ENCODE measurements around the gene NCAPD3.

Gene NCAPD3

GRCh38 chr11:134253188-134253993, 29.6 kb upstream of the NCAPD3 start, which contains the start of the genes ACAD8 and THYN1:
Gene ACAD8, plus strand, starts transcription at chr11:134253568. Its CDS starts 33 bp downstream, at chr11:134253601.
Gene THYN1, minus strand, starts transcription at chr11:134253352. Its CDS starts 470 bp downstream, at chr11:134252882.
- peak; percentile 98 for DNase-seq (ENCODE audit: low spot score)

DNA sequence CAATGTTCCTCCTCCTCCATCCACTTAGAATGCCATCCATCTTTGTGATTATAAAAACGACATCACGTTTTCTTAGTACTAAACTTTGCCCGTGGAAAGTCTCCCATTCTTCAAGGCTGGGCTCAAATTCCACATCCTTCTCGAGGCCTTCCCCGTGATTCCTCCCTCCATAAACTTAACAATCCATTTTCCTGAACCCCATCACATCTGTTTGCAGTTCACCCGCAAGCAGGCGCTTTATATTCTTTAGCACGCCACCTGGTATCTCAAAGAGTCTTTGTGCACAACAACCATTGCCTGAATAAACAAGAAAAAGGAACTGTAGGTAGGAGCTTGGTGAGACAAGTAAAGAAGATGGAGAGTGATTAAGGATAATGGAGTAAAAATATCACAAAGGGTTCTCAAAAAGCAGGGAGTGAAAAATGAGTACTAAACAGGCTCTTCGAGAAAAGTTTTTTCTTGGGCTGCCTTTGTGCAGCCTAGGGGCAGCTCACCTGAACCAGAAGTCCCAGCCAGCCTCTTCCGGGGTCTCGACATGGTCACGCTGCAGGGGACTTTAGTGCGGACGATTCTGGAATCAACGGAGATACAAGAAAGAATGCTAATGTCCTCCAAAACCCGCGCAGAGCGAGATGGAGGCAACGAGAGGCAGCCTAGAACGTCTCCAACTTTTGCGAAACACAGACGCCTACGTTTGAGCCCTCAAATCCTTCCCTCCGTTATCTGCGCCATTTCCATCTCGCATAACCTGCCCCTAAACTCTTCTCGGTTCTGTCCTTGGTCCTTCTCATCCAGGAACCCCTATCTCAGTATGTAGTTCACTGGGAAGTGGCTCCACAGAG, 28.8 kb upstream of the NCAPD3 start:
- DNase-seq (ENCODE audit: low spot score): peak; percentile 56

GRCh38 chr11:134250675-134251074, 26.9 kb upstream of the NCAPD3 start:
- DNase-seq (ENCODE audit: low spot score): no peak

DNA sequence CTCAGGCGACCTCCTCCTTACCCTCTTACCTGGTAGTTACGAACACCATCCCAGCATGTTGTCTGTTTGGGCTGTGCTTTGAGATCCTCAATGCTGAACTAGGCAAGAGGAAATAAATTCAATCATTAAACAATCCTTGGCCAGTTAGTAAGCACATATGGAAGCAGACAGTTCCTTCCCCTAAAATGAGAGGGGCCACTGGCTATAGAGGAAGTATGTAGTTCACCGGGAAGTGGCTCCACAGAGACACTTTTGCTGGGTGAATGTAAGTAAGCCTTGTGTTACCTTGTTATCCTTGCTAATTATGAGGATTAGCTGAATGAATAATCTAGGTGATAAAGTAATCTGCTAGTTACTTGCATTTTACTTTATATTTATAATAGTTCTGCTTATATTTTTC, 26.5 kb upstream of the NCAPD3 start:
- no peak for DNase-seq (ENCODE audit: low spot score)

DNA sequence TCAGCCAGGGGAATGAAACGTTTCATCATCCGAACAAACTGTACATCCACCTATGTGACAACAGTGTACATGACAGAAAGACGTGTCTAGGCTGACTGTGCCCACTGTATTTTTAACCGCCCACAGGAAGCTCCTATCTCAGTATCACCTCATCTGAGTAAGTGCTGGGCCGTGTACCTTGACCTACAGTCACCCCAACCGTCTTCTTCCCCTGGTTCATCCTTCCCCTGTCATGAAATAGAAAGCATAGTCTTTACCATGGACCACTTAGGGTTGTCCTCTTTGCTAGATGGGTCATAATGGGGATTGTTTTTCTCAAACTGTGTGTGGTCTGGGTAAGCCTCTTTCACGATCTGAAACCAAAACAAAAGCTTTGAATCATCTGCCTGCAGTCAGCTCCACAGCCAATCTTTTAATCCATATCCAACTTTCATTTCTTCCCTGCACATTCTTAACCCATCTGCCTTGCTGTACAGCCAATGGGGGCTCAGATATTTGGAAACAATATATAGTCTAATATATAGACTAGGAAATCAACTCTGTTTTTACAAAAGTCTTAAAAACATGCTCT, 25.2 kb upstream of the NCAPD3 start:
- DNase-seq (ENCODE audit: low spot score): peak; percentile 41

DNA sequence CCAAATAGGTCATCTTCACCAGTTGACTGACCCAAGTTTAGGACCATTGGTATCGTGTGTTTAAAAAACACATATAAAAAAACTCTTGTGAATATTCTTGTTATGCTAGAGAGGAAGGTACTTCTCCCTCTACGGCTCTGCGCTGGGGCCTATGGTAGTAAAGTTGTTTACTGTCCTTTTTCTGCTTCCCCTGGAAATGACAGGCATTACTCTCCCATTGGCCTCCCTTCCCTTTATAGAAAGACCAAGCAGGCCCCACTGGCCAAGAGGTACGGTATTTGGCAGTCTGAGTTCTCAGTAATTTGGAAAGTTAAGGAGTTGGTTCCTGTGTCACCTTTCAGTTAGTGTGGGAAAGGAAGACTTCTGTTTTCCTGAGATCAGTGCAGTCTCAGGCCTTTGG, 22.9 kb upstream of the NCAPD3 start:
- DNase-seq (ENCODE audit: low spot score): no peak

- DNase-seq (ENCODE audit: low spot score): no peak
Measured at GRCh38 chr11:134246100-134246499, 22.3 kb upstream of the NCAPD3 start.

- no peak for DNase-seq (ENCODE audit: low spot score)
Measured at GRCh38 chr11:134245434-134245833, 21.7 kb upstream of the NCAPD3 start.

DNA sequence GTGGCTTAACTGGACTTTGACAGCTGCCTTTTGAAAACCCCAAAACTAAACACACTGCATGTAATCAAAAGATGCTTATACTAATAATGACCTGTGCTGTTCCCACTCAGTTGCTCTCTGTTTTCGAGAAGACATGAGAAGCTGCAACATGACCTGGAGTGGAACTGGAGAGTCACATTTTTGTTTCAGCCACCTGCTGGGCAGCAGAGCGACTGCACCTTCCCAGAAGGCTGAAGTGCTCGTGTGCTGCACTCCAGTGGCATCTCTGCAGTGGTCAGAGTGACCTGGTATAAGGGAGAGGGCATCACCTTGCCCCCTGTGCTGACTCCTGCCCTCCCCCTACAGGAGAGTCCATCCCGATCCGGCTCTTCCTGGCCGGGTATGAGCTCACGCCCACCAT, 20.8 kb upstream of the NCAPD3 start:
- DNase-seq (ENCODE audit: low spot score): peak; percentile 41

- no peak for DNase-seq (ENCODE audit: low spot score)
Measured at GRCh38 chr11:134243913-134244312, 20.1 kb upstream of the NCAPD3 start.

DNA sequence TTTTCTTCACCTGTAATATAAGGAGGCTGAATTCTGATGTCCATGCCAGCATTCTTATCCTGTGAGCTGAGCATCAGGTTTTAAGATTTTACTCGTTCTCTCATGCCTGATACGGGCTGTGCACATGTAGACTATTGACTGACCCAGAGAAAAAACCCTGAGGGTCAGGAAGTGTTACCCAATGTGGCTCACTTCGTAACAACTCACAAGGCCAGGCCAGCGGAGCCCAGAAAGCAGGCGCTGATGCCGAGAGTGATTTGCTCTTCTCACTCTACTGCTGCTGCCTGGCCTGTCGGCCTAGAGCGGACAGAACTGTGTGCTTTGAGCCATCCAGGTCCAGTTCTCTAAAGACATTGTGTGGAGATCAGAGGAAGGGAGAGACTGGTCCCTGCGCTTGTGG, 18.6 kb upstream of the NCAPD3 start:
- no peak for DNase-seq (ENCODE audit: low spot score)

DNA sequence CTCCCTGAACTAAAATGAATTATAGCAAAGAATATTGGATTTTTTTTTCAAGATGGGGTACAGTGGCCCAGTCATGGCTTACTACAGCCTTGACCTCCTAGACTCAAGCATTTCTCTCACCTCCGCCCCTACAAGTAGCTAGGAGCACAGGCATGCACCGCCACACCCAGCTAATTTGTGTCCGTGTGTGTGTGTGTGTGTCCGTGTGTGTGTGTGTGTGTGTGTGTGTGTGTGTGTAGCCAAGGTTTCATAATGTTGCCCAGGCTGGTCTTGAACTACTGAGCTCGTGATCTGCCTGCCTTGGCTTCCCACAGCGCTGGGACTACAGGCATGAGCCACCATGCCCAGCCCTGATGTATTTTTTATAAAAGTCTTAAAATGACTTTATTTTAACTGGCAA, 16.8 kb upstream of the NCAPD3 start:
- DNase-seq (ENCODE audit: low spot score): no peak

GRCh38 chr11:134238956-134239355, 15.2 kb upstream of the NCAPD3 start:
- no peak for DNase-seq (ENCODE audit: low spot score)

GRCh38 chr11:134237557-134237922, 13.8 kb upstream of the NCAPD3 start:
- no peak for DNase-seq (ENCODE audit: low spot score)

- no peak for DNase-seq (ENCODE audit: low spot score)
Measured at GRCh38 chr11:134236834-134237556, 13.2 kb upstream of the NCAPD3 start.

- DNase-seq (ENCODE audit: low spot score): no peak
Measured at GRCh38 chr11:134235399-134235798, 11.6 kb upstream of the NCAPD3 start.

DNA sequence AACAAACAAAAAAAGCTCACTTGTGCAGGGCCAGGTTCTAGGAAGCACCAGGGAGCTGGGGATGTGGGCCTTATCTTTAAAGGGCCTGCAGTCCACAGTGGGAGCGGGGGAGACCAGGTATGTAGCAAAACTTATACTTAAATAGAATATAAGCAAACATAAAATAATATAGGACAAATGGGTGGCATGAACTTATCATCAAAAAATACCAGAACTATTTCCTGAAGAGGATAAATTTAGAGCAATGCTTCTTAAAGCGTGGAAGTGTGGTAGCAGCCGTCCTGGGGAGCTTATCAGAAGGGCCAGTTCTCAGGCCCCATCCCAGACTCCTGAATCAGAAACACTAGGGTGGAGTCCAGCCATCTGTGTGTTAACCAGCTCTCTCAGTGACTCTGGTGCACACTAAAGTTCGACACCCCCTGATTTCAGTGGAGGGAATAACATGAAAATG, 10.0 kb upstream of the NCAPD3 start:
- DNase-seq (ENCODE audit: low spot score): no peak

- no peak for DNase-seq (ENCODE audit: low spot score)
Measured at GRCh38 chr11:134231958-134232659, 8.3 kb upstream of the NCAPD3 start.

DNA sequence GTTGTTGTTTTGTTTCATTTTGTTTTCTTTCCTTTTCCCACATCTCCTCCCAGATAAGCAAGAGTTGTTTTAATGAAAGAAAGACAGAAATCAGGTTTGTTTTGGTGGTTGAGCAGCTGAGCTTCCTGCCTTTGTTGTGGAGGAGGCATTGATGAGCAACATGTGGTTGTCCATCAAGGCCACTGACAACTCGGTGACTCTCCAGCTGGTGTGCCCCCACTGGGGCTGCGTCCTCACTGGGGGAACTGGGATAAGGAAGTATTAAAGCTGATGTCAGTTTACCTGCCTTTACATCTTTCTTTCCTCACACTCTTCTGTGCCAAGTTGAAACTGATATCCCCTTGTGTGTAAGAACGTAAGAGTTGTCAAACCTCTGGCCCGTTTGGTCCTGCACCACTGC, 6.6 kb upstream of the NCAPD3 start:
- no peak for DNase-seq (ENCODE audit: low spot score)

DNA sequence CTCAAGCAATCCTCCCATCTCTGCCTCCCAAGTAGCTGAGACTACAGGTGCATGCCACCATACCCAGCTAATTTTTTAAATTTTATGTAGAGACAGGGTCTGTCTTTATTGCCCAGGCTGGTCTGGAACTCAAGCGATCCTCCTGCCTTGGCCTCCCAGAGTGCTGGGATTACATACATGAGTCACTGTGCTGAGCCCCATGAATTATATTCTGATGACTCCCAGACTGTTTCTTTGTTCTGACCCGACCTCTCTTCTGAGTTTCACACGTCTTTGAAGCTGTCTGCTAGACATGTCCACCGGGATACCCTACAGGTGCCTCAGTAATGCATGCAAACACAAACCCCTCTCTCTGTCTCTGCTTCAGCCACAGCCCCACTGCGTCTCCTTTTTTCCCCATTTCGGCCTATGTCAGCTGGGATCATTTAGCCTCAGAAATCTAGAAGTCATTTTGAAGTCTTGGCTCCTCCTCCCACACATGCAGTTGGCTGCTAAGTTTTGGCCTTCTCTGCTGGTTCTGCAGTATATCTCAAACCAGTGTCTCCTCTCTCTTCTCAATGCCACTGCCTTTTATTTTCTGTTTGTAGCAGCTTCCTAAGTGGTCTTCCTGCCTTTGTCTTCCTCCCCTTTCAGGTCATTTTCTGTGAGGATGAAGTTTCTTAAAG, 5.5 kb upstream of the NCAPD3 start:
- no peak for DNase-seq (ENCODE audit: low spot score)

DNA sequence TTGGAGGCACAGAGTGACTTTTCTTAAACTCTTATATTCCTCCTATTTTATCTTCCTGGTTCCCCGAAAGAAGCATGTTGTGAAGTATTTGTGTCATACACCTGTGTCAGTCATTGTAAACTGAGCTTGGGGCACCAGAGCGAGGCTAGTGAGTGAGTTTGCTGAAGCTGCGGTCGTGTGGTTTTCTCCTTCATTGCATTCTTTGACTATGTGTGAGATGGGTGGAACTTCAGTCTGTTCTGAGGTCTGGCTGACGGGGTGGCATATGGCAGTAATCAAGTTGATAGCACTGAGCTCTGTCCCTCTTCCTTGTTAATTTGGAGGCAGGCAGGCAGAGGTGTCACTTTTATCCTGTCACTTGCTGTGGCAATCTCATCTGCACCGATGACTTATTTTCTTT, 4.9 kb upstream of the NCAPD3 start:
- DNase-seq (ENCODE audit: low spot score): no peak
